K562 (cell line): Measurements from ENCODE around the gene MRPL52. TPM values are rescaled to one million over a fixed set of nuclear protein-coding genes. Genes with fewer than 3 reads are reported as not detected.
A peak's percentile ranks its signal among the peaks of the same experiment; 100 is the strongest.

Experiments used
- ATAC-seq: fragments of 200-7000 bp; cut with Tn5 transposase; 3 replicates; pipeline ENCODE4 v1.9.1; 2020; ENCODE audit warnings: moderate library complexity
- BruUV-seq: library from RNA; stranded (reverse); fragments of 400-500 nt; replicated peaks from 2 replicates; lab custom pipeline; 2021; lab: Mats Ljungman, UMichigan
- CTCF ChIA-PET: fragments of 300-600 bp; formaldehyde crosslinking; extraction: SDS; loops from one replicate; lab custom pipeline; 2021; ENCODE audit warnings: low intra/inter-chr PET ratio; lab: Yijun Ruan, JAX
- POLR2A ChIA-PET: fragments of 300-600, 350-650 bp; sonication (Branson Sonifier 250); formaldehyde crosslinking; extraction: SDS; loops from one replicate; lab custom pipeline; 2021; ENCODE audit warnings: antibody characterized with exemption, inconsistent platforms; lab: Yijun Ruan, JAX
- DNase-seq, 4 experiments: peaks; one replicate each; pipeline versions ENCODE4 v3.0.0 to v3.0.0-alpha.2; 2011 to 2018; ENCODE audit warnings: low spot score in 3 of 4, mixed read lengths in 3 of 4; ENCODE audit errors: extremely low read depth in 1 of 4
- FAIRE-seq: peaks from 2 replicates; lab custom pipeline; 2011; peaks lifted over from hg19 to GRCh38; lab: Jason Lieb, UNC
- H2AFZ ChIP-seq: 2 replicates; pipeline ENCODE4 v1.6.0; 2011; ENCODE audit warnings: low read depth, low read length, control low read depth, inconsistent platforms
- H3K27ac ChIP-seq: fragments of 200-600 bp; 3 replicates; pipeline ENCODE4 v1.8.0; 2011; ENCODE audit warnings: low read depth, mild to moderate bottlenecking, control low read depth, inconsistent platforms, low read length, moderate library complexity, mixed read lengths; ENCODE audit errors: extremely low read depth
- H3K27me3 ChIP-seq, 2 experiments: fragments of 300-600 bp in 1 of 2; 2 replicates in 1 of 2; 3 replicates in 1 of 2; pipeline versions ENCODE4 v1.6.0 to v1.8.0; 2011; ENCODE audit warnings: inconsistent platforms in 2 of 2, low read length in 2 of 2, mild to moderate bottlenecking in 1 of 2, mixed read lengths in 1 of 2, moderate library complexity in 1 of 2; ENCODE audit not compliant: control insufficient read depth in 2 of 2, insufficient read depth in 2 of 2
- H3K36me3 ChIP-seq: fragments of 300-600 bp; 3 replicates; pipeline ENCODE4 v1.8.0; 2011; ENCODE audit warnings: mild to moderate bottlenecking, low read length, inconsistent platforms; ENCODE audit not compliant: control insufficient read depth, insufficient read depth
- H3K4me1 ChIP-seq, 2 experiments: fragments of 200-600 bp in 1 of 2; replicated peaks in 1 of 2; 2 replicates in 1 of 2; 3 replicates in 1 of 2; pipeline versions ENCODE4 v1.5.1 to v1.8.0; 2011; ENCODE audit warnings: inconsistent platforms in 2 of 2, low read length in 2 of 2, mild to moderate bottlenecking in 1 of 2, mixed read lengths in 1 of 2, moderate library complexity in 1 of 2; ENCODE audit not compliant: control insufficient read depth in 2 of 2, insufficient read depth in 2 of 2
- H3K4me2 ChIP-seq: 2 replicates; pipeline ENCODE4 v1.6.1; 2011; ENCODE audit warnings: low read length, control low read depth, inconsistent platforms, mixed read lengths; ENCODE audit not compliant: insufficient read depth
- H3K4me3 ChIP-seq: fragments of 200-600 bp; sonication (generic), shearing (Covaris generic); 2 replicates; pipeline ENCODE4 v1.5.1; 2016; ENCODE audit warnings: control low read depth, inconsistent platforms
- H3K79me2 ChIP-seq: fragments of 200-600 bp; 3 replicates; pipeline ENCODE4 v1.8.0; 2011; ENCODE audit warnings: low read length, inconsistent platforms; ENCODE audit not compliant: control insufficient read depth, insufficient read depth
- H3K9ac ChIP-seq, 2 experiments: 2 replicates each; pipeline versions ENCODE4 v1.6.0 to v1.6.1; 2011; ENCODE audit warnings: low read depth in 2 of 2, low read length in 2 of 2, control low read depth in 1 of 2, inconsistent platforms in 1 of 2, mild to moderate bottlenecking in 1 of 2, mixed read lengths in 1 of 2; ENCODE audit not compliant: insufficient read depth in 1 of 2
- H3K9me1 ChIP-seq: one replicate; pipeline ENCODE4 v1.6.0; 2011; ENCODE audit warnings: inconsistent platforms, mild to moderate bottlenecking, low read length, moderate library complexity; ENCODE audit not compliant: control insufficient read depth, insufficient read depth
- H3K9me3 ChIP-seq: replicated peaks from 2 replicates; pipeline ENCODE4 v1.5.1; 2011; ENCODE audit warnings: low read depth, low read length, inconsistent platforms; ENCODE audit not compliant: control insufficient read depth, insufficient read depth
- H4K20me1 ChIP-seq: replicated peaks from 2 replicates; pipeline ENCODE4 v1.6.1; 2011; ENCODE audit warnings: low read length, inconsistent platforms, mixed read lengths; ENCODE audit not compliant: control insufficient read depth, insufficient read depth
- ARID1B ChIP-seq: fragments of 450-650 bp; IDR thresholded peaks from 2 replicates; pipeline ENCODE4 v1.6.1; 2016; ENCODE audit warnings: antibody characterized with exemption, mild to moderate bottlenecking, inconsistent platforms
- CREBBP ChIP-seq: IDR thresholded peaks from one replicate; pipeline ENCODE4 v1.6.1; 2012; ENCODE audit warnings: low read depth, mild to moderate bottlenecking, control low read depth, inconsistent platforms, low read length
- CTBP1 ChIP-seq: fragments of 450-650 bp; IDR thresholded peaks from 2 replicates; pipeline ENCODE4 v1.6.1; 2016; ENCODE audit warnings: borderline replicate concordance
- DACH1 ChIP-seq: fragments of 450-650 bp; IDR thresholded peaks from 2 replicates; pipeline ENCODE4 v1.6.1; 2018; ENCODE audit not compliant: partially characterized antibody
- GABPB1 ChIP-seq: sonication (generic); formaldehyde crosslinking; IDR thresholded peaks from 2 replicates; pipeline ENCODE4 v1.8.0; 2022; ENCODE audit warnings: mild to moderate bottlenecking, missing genetic modification reagents
- HDAC2 ChIP-seq: fragments of 450-650 bp; IDR thresholded peaks from 2 replicates; pipeline ENCODE4 v1.6.1; 2016; ENCODE audit warnings: mild to moderate bottlenecking
- HMBOX1 ChIP-seq: sonication (generic); IDR thresholded peaks from 2 replicates; pipeline ENCODE4 v1.6.1; 2016
- RHOXF2B ChIP-seq: fragments of 250-450 bp; sonication (Bioruptor Pico); conservative IDR thresholded peaks from 2 replicates; pipeline ENCODE4 v1.5.1; 2021
- SMARCC2 ChIP-seq: fragments of 450-650 bp; IDR thresholded peaks from 2 replicates; pipeline ENCODE4 v1.6.1; 2017; ENCODE audit warnings: antibody characterized with exemption, moderate library complexity, mild to moderate bottlenecking, low read depth
- THRA ChIP-seq: fragments of 450-650 bp; IDR thresholded peaks from 2 replicates; pipeline ENCODE4 v1.6.1; 2017; ENCODE audit warnings: mild to moderate bottlenecking, moderate library complexity
- ZFPM2 ChIP-seq: fragments of 250-450 bp; sonication (Bioruptor Pico); IDR thresholded peaks from 2 replicates; pipeline ENCODE4 v1.5.1; 2022; ENCODE audit warnings: mild to moderate bottlenecking
- ZNF121 ChIP-seq: sonication (generic); formaldehyde crosslinking; conservative IDR thresholded peaks from 2 replicates; pipeline ENCODE4 v1.8.0; 2022; ENCODE audit warnings: missing genetic modification reagents
- ZNF280B ChIP-seq: fragments of 250-450 bp; sonication (Bioruptor Pico); IDR thresholded peaks from 2 replicates; pipeline ENCODE4 v1.5.1; 2021; ENCODE audit warnings: mild to moderate bottlenecking
- WGBS: fragments of 100-300 bp; shearing (Covaris generic); methylation state at CpG from one replicate; pipeline ENCODE4 v1.1.6; 2016; ENCODE audit warnings: low coverage, mixed read lengths; ENCODE audit not compliant: insufficient coverage; ENCODE audit errors: missing lambda C conversion rate; 5-methylcytosine and 5-hydroxymethylcytosine counted together
- in situ Hi-C: fragments of 300-500 bp; cut with MboI; formaldehyde crosslinking; loops from 4 replicates; pipeline ENCODE4 v1.15.0; 2018; ENCODE audit warnings: inconsistent platforms, mixed read lengths
- intact Hi-C: fragments of 100-400 bp; cut with micrococcal nuclease; formaldehyde crosslinking; loops from 2 replicates; pipeline ENCODE4 v1.14.2; 2022
- polyA plus RNA-seq, 8 experiments: library from polyadenylated mRNA; depleted of rRNA in 4 of 8; stranded (reverse) in 5 of 8; unstranded in 3 of 8; fragments of >200 nt; fragmentation: Nextera tagmentation in 2 of 8; fragmentation: Illumina TruSeq in 1 of 8; extraction: Ambion mirVana in 2 of 8; extraction: Trizol in 1 of 8; gene quantifications; 2 replicates each; pipeline versions ENCODE4 v1.2.1 to v1.2.3, GENCODE V29; 2011 to 2014; ENCODE audit warnings: inconsistent platforms in 1 of 8, missing spikeins in 1 of 8
- total RNA-seq, 7 experiments: library from RNA; depleted of rRNA in 6 of 7; stranded (reverse); fragments of >200 nt in 6 of 7; fragmentation: Illumina TruSeq in 2 of 7; extraction: Trizol in 2 of 7; gene quantifications; 2 replicates each; pipeline versions ENCODE4 v1.2.1 to v1.2.3, GENCODE V29; 2011 to 2021; ENCODE audit warnings: low replicate concordance in 1 of 7

Gene MRPL52
- total and polyA plus RNA-seq, 9 of the 15 experiments (the other 6 are each of a cell fraction or from before 2014, with no cell fraction given), result 56.5 to 213 (median 168) TPM

GRCh38 chr14:22866874-22867273 is 37.2 kb downstream of the MRPL52 start:
- no peaks in the 10 kb centered on the region for H3K27me3 ChIP-seq
- peaks cover 2% of the 10 kb centered on the region; the same call in 1 of the 3 replicates for H3K79me2 ChIP-seq
- no TSS peak for BruUV-seq
- no peak overlapping the region for H3K4me2 ChIP-seq
- peaks cover 18 to 22% of the 10 kb centered on the region in 2 experiments for H3K4me1 ChIP-seq
- H3K9me1 ChIP-seq, result no peaks in the 10 kb centered on the region
- H3K27ac ChIP-seq, result no peak overlapping the region
- no peak overlapping the region for H3K4me3 ChIP-seq
- intact Hi-C loops, result no loop called here
- H3K36me3 ChIP-seq, result no peaks in the 10 kb centered on the region
- ChIA-PET CTCF (interaction anchor here (0.6 to 0.8 kb wide), 2 partner anchors 49 to 89 kb away, joined by 3 to 5 read pairs; no protein-coding TSS in a partner anchor), POLR2A (interaction anchor here (0.7 to 1.0 kb wide), 2 partner anchors 27 to 37 kb away, joined by 3 read pairs; no protein-coding TSS in a partner anchor)
- in situ Hi-C loops, result no loop called here
- DNase-seq (no peak), ATAC-seq (no peak), FAIRE-seq (no peak)
- H3K9me3 ChIP-seq, result no peaks in the 10 kb centered on the region
- TF ChIP-seq HMBOX1, result no peak
- peak; percentile 82 for TF ChIP-seq ZNF121 (CRISPR knock-in tag)
- H2AFZ ChIP-seq, result no peak overlapping the region
- WGBS, result 87% methylated on average over 5 of the region's 5 CpGs
- H4K20me1 ChIP-seq, result no peaks in the 10 kb centered on the region
- no peak overlapping the region for H3K9ac ChIP-seq

GRCh38 chr14:22870811-22871223 is 41.1 kb downstream of the MRPL52 start:
- Histone ChIP-seq H3K9me1 (no peaks in the 10 kb centered on the region), H3K36me3 (peaks cover 20% of the 10 kb centered on the region; the same call in 2 of the 3 replicates), H3K9ac (peak overlapping the region in 1 of 2 experiments; percentile 87; a peak in 3 of 4 replicates), H3K27ac (peak overlapping the region; percentile 98), H3K79me2 (peaks cover 15% of the 10 kb centered on the region), H3K4me1 (peaks cover 13 to 26% of the 10 kb centered on the region in 2 experiments), H2AFZ (peak overlapping the region; percentile 97), H3K4me2 (peak overlapping the region; percentile 95), H3K9me3 (no peaks in the 10 kb centered on the region), H4K20me1 (no peaks in the 10 kb centered on the region), H3K27me3 (no peaks in the 10 kb centered on the region), H3K4me3 (peak overlapping the region; percentile 87)
- 0% methylated on average over 1 of the region's 1 CpG for WGBS
- in situ Hi-C loops, result no loop called here
- POLR2A ChIA-PET, result interaction anchor here (0.7 to 5.1 kb wide), 12 partner anchors 9 to 419 kb away, joined by 3 to 60 read pairs (median 3); partner anchors contain the start of genes OXA1L, RBM23 and REM2
- CTCF ChIA-PET, result interaction anchor here (0.9 kb wide), 1 partner anchor 48 kb away, joined by 5 read pairs; no protein-coding TSS in a partner anchor
- ATAC-seq, result peak; percentile 42
- intact Hi-C loops, result loop anchor here (1.0 to 5.0 kb wide), 3 partner anchors 16 to 49 kb away; partner anchors contain the start of gene RBM23
- BruUV-seq, result no TSS peak
- FAIRE-seq, result no peak
- no peak for DNase-seq
- TF ChIP-seq RHOXF2B (CRISPR knock-in tag) (no peak), GABPB1 (CRISPR knock-in tag) (no peak), ARID1B (peak; percentile 62), DACH1 (peak; percentile 78), CTBP1 (no peak), SMARCC2 (no peak), ZNF280B (CRISPR knock-in tag) (no peak), HDAC2 (0 out of 2 replicates have a peak, but pooled peaks have one; percentile 76), THRA (no peak), CREBBP (no peak), ZFPM2 (CRISPR knock-in tag) (no peak)
